ENCODE results near the gene ERBB2. TPM values are rescaled to one million over a fixed set of nuclear protein-coding genes. Genes with fewer than 3 reads are reported as not detected.

The ERBB2 gene
- total RNA-seq (2022; extraction: Qiagen RNA extraction; ENCODE audit: low read depth), result 27.5 to 36.2 TPM (median 30.1 TPM) in 5 replicates

GRCh38 chr17:39699818-39700147 is at the start of gene ERBB2:
Gene ERBB2 (plus strand): TSS chr17:39700064. CDS start chr17:39700239, 175 bp downstream.

GRCh38 chr17:39664581-39665561 is 35.0 kb upstream of the ERBB2 start, which contains the start of gene TCAP:
Gene TCAP (plus strand): TSS chr17:39665349. CDS start chr17:39665360, 11 bp downstream.

GRCh38 chr17:39667945-39668924 is 31.6 kb upstream of the ERBB2 start, which contains the start of gene PNMT:
Gene PNMT (plus strand): TSS chr17:39668453. CDS start chr17:39668476, 23 bp downstream.

GRCh38 chr17:39687546-39688474 is 12.1 kb upstream of the ERBB2 start, which contains the start of gene PGAP3:
Gene PGAP3 (minus strand): TSS chr17:39688057. CDS start chr17:39688014, 43 bp downstream.

GRCh38 chr17:39730095-39730921 is 30.4 kb downstream of the ERBB2 start, which contains the start of gene MIEN1:
Gene MIEN1 (minus strand): TSS chr17:39730532. CDS start chr17:39730495, 37 bp downstream.

GRCh38 chr17:39737760-39738567 is 38.1 kb downstream of the ERBB2 start, which contains the start of gene GRB7:
Gene GRB7 (plus strand): TSS chr17:39737938. CDS start chr17:39742302, 4,364 bp downstream.

Other genes with a start within 250 kb of the ERBB2 start
- 24.9 to 34.8 TPM (median 32.9 TPM) in 5 replicates for gene MED1, start 248.8 kb upstream of the ERBB2 start, total RNA-seq (2022; extraction: Qiagen RNA extraction; ENCODE audit: low read depth)
- gene CDK12, start 238.6 kb upstream of the ERBB2 start, total RNA-seq (2022; extraction: Qiagen RNA extraction; ENCODE audit: low read depth), result 29.3 to 38.4 TPM (median 36.1 TPM) in 5 replicates
- not detected in 5 replicates for gene NEUROD2, start 92.1 kb upstream of the ERBB2 start, total RNA-seq (2022; extraction: Qiagen RNA extraction; ENCODE audit: low read depth)
- gene PPP1R1B, start 73.1 kb upstream of the ERBB2 start, total RNA-seq (2022; extraction: Qiagen RNA extraction; ENCODE audit: low read depth), result 0.13 TPM in 1 of 5 replicates, not detected in the others
- gene STARD3, start 62.9 kb upstream of the ERBB2 start, total RNA-seq (2022; extraction: Qiagen RNA extraction; ENCODE audit: low read depth), result 40.5 to 62.3 TPM (median 55.7 TPM) in 5 replicates
- gene TCAP, start 34.7 kb upstream of the ERBB2 start, total RNA-seq (2022; extraction: Qiagen RNA extraction; ENCODE audit: low read depth), result 0.54 to 1.0 TPM (median 0.92 TPM) in 5 replicates
- not detected in 5 replicates for gene PNMT, start 31.6 kb upstream of the ERBB2 start, total RNA-seq (2022; extraction: Qiagen RNA extraction; ENCODE audit: low read depth)
- 6.4 to 8.5 TPM (median 8.1 TPM) in 5 replicates for gene PGAP3, start 12.0 kb upstream of the ERBB2 start, total RNA-seq (2022; extraction: Qiagen RNA extraction; ENCODE audit: low read depth)
- 90.7 to 109 TPM (median 94.1 TPM) in 5 replicates for gene MIEN1, start 30.5 kb downstream of the ERBB2 start, total RNA-seq (2022; extraction: Qiagen RNA extraction; ENCODE audit: low read depth)
- gene GRB7, start 37.9 kb downstream of the ERBB2 start, total RNA-seq (2022; extraction: Qiagen RNA extraction; ENCODE audit: low read depth), result 2.8 to 7.3 TPM (median 4.8 TPM) in 5 replicates
- gene IKZF3, start 164.2 kb downstream of the ERBB2 start, total RNA-seq (2022; extraction: Qiagen RNA extraction; ENCODE audit: low read depth), result not detected in 5 replicates
- gene ZPBP2, start 168.1 kb downstream of the ERBB2 start, total RNA-seq (2022; extraction: Qiagen RNA extraction; ENCODE audit: low read depth), result not detected in 5 replicates
- 1.7 to 2.9 TPM (median 2.3 TPM) in 5 replicates for gene GSDMB, start 218.6 kb downstream of the ERBB2 start, total RNA-seq (2022; extraction: Qiagen RNA extraction; ENCODE audit: low read depth)
- 33.9 to 47.8 TPM (median 44.0 TPM) in 5 replicates for gene ORMDL3, start 227.5 kb downstream of the ERBB2 start, total RNA-seq (2022; extraction: Qiagen RNA extraction; ENCODE audit: low read depth)
- gene LRRC3C, start 227.7 kb downstream of the ERBB2 start, total RNA-seq (2022; extraction: Qiagen RNA extraction; ENCODE audit: low read depth), result not detected in 5 replicates

Data from A549 treated with RU486 at 1 μM for 4 hours (cell line).